ENCODE results near the gene SSH2.

GRCh38 chr17:29622337-29623282, 307.4 kb downstream of the SSH2 start, which contains the start of gene CORO6:
- TF ChIP-seq CTCF (IDR thresholded peaks at IDR 0.05), result no peak
- TF ChIP-seq POLR2A (IDR thresholded peaks at IDR 0.05), result peak in 1 of 2 donors; percentile 25
- TF ChIP-seq POLR2AphosphoS5 (IDR thresholded peaks at IDR 0.05), result peak; percentile 50 to 74 (median 70)
